DMS 273 (cell line): Measurements from ENCODE around the gene DOK6.

Experiments
- DNase-seq: peaks from one replicate; lab custom pipeline; 2025; ENCODE audit not compliant: unreplicated experiment; lab: John Stamatoyannopoulos, UW

DOK6 gene

DNA sequence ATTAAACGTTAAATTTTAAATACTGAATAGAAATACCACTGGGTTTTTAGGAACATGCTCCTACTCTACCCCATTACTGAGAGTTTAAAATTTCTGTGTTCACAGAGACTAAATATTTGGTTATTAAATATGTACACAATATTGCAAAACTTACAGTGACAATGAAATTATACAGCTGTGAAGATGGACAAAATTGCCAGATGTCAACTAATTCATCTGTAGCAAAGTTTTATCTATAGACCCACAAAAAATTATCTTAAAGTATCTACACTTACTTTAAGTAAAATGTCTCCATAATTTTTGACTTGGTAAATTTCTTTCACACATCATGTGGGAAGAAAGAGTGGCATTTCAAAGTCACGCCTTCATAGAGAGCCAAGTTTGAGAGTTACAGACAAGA, 333.8 kb downstream of the DOK6 start:
- no peak for DNase-seq

DNA sequence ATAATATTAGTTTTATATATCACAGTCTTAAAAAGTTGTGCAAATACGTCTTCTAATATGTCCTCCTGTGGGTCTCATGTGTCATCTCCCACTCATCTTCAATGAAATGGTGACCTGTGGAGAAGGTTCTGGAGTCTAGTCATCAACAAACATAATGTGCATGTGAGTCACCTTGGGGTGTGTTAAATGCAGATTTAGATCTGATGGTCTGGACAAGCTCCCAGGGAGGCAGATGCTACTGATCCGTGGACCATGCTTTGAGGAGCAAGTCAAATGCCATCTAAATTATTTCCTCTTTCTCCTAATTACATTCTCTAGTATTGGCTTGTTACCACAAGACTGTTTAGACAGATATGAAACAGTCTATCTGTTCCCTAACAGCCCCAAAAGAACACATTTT, 336.0 kb downstream of the DOK6 start:
- no peak for DNase-seq

DNA sequence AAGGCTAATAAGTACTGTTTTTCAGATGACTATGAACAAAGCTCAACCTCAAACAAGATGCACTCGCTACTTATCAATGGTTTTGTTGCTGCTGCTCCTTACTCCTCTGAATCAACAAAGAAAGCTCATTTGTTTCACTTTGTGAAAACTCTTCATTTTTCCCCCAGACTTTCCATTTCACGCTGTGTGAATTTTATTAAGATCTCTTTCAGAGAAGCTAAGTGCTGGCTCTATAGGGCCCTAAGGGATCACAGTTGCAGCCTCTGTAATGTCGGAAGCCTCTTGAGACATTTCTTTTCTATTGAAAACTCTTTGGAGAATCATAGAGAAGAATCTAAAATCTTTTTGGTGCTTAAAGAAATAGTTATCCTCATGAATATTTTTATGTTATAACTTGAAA, 337.2 kb downstream of the DOK6 start:
- no peak for DNase-seq

GRCh38 chr18:69747388-69747787, 346.7 kb downstream of the DOK6 start:
- DNase-seq: no peak

GRCh38 chr18:69752737-69753380, 352.2 kb downstream of the DOK6 start:
- no peak for DNase-seq

GRCh38 chr18:69754108-69754507, 353.4 kb downstream of the DOK6 start:
- no peak for DNase-seq

DNA sequence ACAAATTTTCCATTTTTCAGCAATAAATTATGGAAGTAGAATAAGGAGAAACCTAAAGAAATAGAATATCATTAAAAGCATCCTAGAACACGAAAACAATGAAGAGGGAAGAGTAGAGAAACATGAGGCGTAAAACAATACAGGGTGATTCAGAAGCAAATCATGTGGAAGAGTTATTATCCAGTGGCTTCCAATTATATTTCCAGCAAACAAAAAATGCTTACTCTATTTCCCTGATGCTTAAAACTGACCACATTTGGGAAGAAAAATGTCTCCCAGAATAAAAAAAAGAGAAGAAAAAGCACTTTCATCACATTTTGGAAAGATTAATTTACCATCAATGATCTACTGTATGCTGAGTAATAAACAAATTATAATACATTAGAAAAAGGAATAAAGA, 354.4 kb downstream of the DOK6 start:
- DNase-seq: no peak

DNA sequence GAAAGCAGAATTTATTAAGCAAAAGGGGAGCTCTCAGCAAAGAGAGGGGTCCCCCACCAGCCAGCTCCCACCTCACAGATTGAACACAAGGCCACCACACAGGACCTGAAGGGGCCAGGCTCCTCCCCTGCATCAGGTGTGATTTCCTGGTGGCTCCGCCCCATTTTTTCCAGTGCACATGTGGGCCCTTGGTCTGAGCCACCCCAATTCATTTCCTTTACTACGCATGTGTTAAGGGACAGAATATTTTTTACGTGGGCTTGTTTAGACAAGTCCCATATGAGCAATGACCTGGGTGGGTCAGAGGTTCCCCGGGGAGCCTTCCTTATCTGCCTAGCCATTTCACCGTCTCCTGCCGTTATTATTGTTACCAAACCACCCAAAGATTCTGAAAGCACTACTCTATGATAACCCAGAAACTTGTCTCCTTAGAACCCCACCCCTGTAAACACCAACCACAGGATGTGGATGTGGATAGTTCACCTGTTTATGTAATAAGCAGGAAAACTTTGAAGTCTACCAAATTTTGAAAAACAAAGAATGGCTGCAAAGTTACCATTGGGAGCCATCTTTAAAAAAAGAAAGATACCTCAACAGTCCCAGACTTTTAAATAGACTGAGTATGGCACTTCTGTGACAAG, 355.3 kb downstream of the DOK6 start:
- DNase-seq: no peak

DNA sequence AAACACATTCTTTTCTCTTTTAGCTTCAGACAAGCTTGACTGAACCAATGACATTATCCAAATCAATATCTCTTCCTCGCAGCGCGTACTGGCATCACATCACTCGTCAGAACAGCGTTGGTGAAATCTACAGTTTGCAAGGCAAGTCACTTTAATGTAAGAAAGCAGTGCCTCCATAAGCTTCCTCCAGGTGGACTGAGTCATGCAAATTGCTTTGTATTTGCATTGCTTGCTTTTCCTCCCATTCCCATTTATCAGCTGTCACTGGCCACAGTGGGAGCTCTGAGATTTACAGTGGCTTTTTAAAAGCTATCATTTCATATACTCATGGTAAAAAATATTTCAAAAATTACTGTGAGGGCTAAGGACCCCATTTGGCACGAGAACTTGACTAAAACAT, 357.0 kb downstream of the DOK6 start:
- no peak for DNase-seq

DNA sequence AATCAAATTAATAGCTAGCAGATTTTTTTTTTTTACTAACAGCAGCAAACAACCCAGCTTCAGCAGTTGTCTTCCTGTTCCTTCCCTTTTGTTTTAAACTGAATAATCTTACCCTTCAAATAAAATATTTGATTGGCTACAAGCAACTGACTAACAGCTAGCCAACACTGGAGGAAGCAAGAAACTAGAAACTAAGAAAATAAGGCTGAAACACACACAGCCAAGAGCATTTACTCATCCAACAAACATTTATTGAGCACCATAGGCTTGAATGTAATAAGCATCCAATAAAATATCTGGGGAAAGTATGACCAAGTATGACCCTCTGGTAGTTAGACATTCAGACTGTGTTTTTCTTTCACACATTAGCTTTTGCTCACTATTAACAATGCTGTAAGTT, 357.8 kb downstream of the DOK6 start:
- DNase-seq: no peak

DNA sequence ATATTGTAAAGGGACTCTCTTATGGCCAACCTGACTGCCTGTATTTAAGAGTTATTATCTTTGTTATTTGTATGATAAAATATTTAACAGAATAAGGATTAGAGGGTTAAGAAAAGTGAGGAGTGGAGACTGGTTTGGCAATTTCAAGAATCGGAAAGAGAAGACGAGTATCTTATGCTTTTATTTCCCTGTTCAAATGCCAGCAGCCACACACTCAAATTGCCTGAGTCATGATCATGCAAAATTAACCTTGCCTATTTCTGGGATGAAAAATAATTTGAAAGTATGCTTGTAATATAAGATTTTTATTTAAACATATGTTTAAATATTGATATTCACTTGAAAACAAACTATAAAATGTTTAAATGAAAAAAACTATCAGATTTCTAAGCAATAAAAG, 358.4 kb downstream of the DOK6 start:
- no peak for DNase-seq

- DNase-seq: no peak
Measured at GRCh38 chr18:69763002-69763401, 362.3 kb downstream of the DOK6 start.

DNA sequence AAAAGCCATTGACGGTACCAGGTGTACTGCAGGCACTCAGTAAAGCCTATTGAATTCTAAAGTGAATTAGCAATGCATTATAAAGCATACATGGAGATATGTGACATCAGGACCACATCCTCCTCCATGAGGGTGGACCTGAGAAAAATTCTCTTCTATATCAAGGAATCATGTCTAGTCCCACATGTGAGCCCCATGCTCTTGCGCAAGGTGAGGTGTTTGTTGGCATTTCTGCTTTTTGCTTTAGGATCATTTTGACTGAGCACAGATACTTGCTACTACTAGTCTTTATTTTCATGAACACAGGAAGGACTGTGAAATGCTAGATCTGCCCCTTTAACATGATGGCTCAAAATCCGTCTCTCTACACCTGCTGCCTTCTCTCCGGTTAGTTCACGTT, 363.1 kb downstream of the DOK6 start:
- DNase-seq: no peak

- DNase-seq: no peak
Measured at GRCh38 chr18:69770238-69770637, 369.6 kb downstream of the DOK6 start.

GRCh38 chr18:69774831-69775230, 374.1 kb downstream of the DOK6 start:
- no peak for DNase-seq

- no peak for DNase-seq
Measured at GRCh38 chr18:69777248-69777647, 376.6 kb downstream of the DOK6 start.

- no peak for DNase-seq
Measured at GRCh38 chr18:69778680-69779079, 378.0 kb downstream of the DOK6 start.

DNA sequence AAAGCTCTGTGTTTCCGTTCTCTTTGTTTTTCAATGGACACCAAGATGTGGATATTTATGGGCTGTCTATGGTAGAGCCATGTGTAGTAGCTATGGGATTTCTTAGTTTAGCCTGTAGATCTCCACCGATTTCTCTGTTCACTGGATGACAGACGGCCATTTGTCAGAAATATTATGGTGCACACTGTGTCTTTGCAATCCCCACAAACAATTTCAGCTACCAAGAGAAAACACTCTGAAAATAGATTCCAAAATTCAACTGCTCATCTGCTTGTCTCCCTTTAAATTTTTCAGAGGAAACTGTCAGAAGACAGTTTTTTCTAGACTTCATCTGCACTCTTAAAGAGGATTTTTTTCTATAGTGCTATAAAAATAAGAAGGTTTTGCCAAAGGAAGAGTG, 380.2 kb downstream of the DOK6 start:
- DNase-seq: no peak

- no peak for DNase-seq
Measured at GRCh38 chr18:69784815-69785214, 384.1 kb downstream of the DOK6 start.

GRCh38 chr18:69785466-69785865, 384.8 kb downstream of the DOK6 start:
- no peak for DNase-seq

- no peak for DNase-seq
Measured at GRCh38 chr18:69786427-69786826, 385.7 kb downstream of the DOK6 start.

DNA sequence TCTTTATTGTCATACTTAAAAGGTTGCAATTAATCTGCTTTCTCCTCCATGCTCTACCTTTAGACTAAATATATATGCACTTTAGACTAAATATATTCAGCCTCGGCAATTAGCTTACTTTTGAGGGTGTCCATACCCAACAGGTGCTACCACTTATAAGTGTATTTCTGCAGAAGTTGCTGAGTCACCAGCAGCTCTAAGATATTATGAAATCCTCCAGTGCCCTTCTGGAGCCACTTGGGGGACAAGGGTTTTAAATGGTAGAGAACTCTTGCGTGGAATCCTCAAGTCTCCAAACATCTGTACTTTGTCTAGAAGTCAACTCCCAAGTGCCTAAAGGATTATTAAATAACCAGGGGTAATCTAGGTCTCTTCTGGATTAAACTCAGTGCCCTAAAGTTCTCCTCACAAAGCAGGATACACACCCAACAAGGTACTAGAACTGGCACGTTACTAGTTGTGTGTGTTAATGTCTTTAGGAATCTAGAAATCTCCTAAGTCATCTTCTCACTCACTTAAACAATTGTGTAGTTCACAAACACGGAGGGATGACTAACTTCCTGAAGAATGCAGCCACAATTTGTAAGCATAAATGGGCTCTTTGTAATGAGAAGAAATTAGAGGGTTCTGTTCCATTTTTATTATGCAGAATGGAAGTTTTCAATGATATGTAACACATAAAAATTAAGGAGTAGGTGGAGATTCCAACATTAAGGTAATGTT, 387.3 kb downstream of the DOK6 start:
- DNase-seq: no peak
